GM21528 (cell line): ENCODE data around the gene ADK.

Experiments used
- ATAC-seq: cut with Tn5 transposase; IDR thresholded peaks from one replicate; pipeline ENCODE4 v1.9.1; 2021; ENCODE audit warnings: mild to moderate bottlenecking, moderate library complexity; ENCODE audit not compliant: unreplicated experiment, low FRiP score

Gene ADK

GRCh38 chr10:74400186-74400585 is 249.2 kb downstream of the ADK start:
- ATAC-seq, result no peak

DNA sequence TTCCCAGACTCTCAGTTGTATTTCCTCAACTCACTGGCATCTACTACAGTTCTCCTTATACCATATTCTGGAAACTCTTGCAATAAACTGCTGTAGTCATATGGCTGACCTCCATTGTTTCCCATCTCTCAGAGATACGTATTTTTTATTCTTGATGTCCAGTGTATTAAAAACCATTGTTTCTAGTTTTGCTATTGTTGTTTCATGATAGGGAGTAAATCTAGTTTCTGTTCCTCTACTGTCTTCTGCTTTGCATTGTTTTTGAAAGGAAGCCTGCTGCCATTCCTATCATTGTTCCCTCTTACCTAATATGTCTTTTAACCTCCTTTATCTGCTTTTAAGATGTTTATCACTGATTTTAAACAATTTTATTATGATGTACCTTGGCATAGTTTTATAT is 255.0 kb downstream of the ADK start:
- ATAC-seq, result no peak

DNA sequence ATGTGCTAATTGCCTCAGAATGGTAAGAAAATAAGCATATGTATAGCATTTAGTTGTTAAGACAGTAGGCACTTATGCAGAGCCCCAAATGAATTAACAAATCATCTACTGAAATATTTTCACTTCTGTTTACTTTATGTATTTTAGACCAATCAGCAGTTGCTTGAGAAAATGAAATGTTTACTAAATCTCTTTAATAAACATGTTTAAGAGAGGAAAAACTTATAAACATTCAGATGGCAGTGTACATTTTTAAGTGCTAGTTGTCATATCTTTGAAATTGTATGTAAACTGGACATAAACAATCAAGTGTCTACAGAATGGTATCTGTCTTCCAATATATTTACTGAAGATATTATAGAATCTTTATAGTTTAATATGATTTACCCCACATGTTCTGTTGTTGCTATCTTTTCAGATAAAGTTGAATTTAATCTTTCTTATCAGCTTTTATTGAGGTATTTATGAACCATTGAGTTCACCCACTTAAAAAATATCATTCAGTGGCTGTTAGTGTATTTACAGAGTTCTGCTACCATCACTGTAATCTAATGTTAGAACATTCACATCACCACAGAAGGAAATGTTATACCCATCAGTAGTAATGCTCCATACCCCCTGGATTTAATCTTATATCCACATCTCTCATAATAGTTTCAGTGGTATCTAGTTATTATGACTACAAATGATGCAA is 264.3 kb downstream of the ADK start:
- ATAC-seq, result no peak

- no peak for ATAC-seq
Observed at GRCh38 chr10:74417397-74417796, 266.4 kb downstream of the ADK start.

DNA sequence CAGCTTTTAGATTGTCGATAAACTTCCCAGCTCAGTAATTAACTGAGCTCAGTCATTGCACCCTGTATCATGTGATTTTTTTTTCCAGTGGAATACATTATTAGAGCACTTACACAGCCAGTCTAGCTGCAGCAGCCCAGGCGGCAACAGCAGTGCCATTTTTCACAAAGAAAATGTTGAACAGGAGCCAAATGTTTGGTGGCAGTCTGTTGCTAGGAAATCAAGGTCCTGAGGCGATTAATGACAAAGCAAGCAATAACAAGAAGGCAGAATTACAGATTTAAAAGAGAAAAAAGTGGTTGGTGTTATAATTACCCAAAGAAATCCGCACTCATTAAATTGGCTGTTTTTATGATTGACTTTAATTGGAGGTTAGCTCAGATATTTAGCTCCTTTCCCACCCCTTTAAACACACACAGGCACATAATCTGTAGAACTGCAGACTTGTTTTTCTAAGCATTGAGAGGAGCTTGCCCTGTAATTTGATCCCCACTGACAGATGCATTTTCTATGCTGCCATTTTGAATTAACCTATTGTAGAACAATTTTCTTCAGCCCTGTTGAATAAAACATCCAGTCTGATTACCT is 267.4 kb downstream of the ADK start:
- ATAC-seq, result no peak

DNA sequence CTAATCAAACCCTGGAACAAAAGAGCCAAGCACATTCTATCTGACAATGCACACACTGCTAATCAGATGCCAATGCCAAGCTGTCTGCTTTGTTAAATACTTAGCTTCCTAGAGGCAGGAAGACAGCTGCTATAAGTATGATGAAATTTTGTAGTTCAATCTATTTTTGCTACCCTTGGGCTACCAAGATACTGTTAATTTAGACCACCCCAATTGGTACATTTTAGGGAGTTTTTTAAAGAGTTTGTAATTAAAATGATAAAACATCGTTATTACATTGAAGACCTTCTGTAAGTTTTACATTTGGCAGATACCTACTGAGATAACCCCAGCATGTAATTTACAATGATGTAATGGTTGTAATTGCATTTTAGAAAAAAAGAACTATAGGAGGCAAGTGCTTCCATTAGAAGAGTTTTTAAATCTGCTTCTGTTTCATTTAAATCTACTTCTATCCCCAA is 268.5 kb downstream of the ADK start:
- ATAC-seq, result no peak

DNA sequence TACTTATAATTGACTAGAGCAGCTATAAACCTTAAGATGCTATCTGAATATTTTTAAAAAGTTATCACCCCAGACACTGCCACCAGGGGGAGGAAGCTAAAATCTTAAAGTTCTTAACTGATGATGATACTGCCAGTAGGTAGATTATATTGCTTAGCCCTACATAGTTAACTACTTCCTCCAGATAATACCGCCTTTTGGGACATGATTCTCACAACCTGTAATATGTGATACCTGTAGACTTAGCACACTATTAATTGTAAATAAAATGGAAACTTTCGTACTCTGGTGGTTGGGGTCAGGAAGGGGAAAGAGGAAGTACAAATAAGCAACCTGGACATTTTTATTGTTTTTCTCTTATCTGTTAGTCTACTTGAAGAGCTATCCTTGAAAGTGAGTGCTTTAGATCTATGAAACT is 268.9 kb downstream of the ADK start:
- ATAC-seq, result no peak

DNA sequence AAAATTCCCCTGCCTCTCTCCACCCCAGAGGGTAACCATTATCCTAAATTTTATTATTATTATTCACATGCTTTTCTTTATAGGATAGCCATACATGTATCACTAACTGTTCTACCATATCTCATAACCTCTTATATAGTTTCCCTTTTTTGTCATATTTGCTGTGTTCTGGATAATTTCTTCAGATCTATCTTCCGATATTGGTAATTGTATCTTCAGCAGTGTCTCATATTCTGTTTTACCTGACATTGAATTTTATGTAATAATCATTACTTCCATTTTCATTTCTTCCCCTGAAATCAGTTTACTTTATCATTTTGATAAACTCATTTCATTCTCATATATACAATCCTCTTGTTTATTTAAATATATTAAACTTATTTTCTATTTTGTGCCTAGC is 273.5 kb downstream of the ADK start:
- ATAC-seq, result no peak

DNA sequence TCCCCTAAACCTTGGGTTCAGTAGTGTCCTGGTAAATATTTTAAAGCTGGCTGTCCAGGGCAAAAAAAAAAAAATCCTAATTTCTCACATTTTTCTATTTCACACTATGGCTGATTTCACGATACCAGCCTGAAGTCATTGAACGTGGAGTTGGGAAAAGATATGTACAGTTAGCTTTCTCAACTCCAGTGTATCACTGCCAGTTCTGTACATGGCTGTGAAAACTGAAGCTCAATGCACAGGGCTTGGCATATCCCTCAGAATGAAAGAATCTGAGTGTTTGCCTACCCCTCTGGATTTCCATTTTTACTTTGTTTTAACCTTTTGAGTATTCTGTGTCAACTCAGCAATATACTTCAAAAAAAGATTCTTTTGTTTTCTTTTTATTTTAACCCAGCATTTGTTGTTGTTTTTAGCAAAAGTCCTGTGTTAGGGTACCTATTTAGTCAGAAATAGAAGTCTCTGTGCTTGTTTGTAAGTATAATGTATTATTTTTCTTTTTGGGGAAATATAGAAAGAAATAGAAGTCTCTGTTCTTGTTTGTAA is 274.5 kb downstream of the ADK start:
- no peak for ATAC-seq

GRCh38 chr10:74431816-74432215 is 280.8 kb downstream of the ADK start:
- ATAC-seq, result no peak

GRCh38 chr10:74432841-74433594 is 282.0 kb downstream of the ADK start:
- no peak for ATAC-seq

DNA sequence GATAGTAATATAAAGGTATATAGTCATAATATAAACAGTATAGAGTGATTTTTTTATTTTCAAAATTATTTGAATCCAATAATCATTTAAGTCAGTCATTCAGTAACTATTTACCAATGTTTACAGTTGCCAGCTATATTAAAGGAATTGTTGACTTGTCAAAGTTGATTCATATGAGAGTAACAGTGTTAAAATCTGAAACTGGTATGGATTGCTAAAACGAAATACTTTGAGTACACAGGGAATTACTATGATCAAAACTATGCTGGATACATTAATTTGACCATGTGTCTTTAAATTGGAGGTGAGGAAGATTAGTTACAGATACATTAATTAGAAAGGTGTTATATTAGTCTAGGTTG is 282.6 kb downstream of the ADK start:
- ATAC-seq, result no peak

DNA sequence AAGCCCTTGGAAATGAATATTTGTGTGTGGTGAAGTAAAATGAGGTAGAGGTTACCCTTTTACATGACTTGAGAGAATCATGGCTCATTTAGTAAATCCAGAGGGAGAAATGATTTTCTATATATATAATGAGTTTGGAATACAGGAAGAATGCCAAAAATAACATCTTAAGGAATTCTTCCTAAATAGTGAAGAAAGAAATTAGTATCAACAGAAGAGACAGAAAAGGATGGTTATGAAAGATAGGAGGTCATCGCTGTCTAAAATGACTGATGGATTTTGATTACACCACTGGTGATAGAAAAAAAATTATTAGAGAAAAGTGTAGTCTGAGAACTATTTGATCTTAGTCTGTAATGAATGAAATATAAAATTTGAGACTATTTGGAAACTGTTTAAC is 283.0 kb downstream of the ADK start:
- ATAC-seq, result no peak

GRCh38 chr10:74434547-74434946 is 283.5 kb downstream of the ADK start:
- no peak for ATAC-seq

GRCh38 chr10:74436523-74437170 is 285.6 kb downstream of the ADK start:
- no peak for ATAC-seq

GRCh38 chr10:74437822-74438221 is 286.8 kb downstream of the ADK start:
- no peak for ATAC-seq

DNA sequence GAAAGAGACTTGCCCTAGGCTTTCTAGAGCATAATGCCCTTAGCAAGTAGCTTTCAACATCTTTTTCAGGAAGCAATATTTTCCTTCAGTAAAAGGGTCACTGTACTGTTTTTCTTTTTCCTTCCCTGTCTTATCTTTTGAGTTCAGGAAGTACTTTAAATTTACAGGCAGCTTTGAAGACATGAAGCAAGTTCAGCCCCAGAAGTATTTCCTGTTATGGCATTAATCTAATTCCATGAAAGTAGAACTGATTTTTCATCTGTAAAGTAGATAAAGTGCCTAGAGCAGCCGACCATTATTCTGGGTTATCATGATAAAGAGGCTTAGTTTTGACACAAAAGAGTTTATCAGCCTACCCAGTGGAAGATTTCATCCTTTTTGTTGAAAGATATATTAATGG is 288.2 kb downstream of the ADK start:
- no peak for ATAC-seq

- ATAC-seq, result no peak
Observed at GRCh38 chr10:74445493-74445892, 294.5 kb downstream of the ADK start.

DNA sequence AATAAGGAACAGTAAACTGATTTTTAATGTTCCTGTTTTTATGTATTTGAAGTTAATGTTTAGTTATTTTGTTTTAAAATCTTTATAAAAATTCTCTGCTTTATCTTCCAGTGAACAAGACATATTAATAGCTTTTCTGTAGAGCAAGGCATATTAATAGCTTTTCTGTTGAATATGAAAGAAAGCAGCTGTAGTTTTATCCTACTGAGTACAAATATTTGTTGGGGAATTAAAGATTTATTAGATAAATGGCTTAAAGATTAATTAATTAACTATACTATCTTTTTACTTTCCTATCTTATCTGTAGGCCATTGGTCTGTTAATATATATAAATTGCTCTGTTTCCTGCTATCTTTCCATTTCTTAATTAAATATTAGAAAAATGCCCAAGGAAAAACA is 299.6 kb downstream of the ADK start:
- ATAC-seq, result no peak

DNA sequence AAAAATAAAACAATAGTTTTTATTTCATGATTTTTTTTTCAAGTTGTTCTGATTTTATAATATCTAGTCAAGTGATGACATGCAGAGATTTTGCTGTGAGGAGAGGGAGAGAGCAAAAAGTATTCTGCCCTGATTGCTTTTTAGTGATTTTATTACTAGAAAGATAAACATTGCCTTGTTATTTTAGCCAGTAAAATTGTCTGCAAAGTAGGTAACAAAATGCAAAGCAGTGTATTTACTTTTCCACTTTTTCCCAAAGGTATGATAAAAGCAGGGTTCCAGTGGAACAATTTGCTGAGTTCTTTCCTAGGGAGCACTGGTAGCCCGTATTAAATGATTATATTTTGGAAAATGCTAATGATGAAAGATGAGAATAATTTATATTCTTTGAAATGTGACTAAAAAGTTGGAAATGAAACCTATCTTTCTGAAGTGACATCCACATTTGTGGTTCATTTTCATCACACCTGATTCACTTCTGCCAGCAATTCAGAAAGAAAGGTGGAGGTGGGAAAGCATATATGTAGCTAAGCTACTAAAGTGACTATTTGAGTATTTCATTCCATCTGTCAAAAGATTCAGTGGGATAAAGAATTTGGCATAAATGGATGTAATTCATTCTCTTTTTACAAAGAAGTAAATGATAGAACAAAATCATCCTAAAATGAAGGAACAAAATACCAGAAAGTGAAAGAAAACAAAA is 300.3 kb downstream of the ADK start:
- ATAC-seq, result no peak
